GM12878 (cell line): ENCODE measurements around the gene HK1. TPM values are rescaled to one million over a fixed set of nuclear protein-coding genes. Genes with fewer than 3 reads are reported as not detected.

ENCODE experiments used
- ATAC-seq: fragments of 200-7000 bp; cut with Tn5 transposase; 3 replicates; pipeline ENCODE4 v1.9.1; 2020; ENCODE audit warnings: mild to moderate bottlenecking, moderate library complexity
- BruUV-seq: library from RNA; stranded (reverse); fragments of 400-500 nt; replicated peaks from 2 replicates; lab custom pipeline; 2021; lab: Mats Ljungman, UMichigan
- CTCF ChIA-PET: fragments of 300-600 bp; sonication (Branson Sonifier 250); formaldehyde crosslinking; extraction: SDS; loops from one replicate; lab custom pipeline; 2021; ENCODE audit warnings: inconsistent platforms; lab: Yijun Ruan, JAX
- POLR2A ChIA-PET: fragments of 350-600 bp; formaldehyde crosslinking; extraction: SDS; loops from one replicate; lab custom pipeline; 2021; ENCODE audit warnings: inconsistent platforms; lab: Charles Lee
- RAD21 ChIA-PET: fragments of 300-600 bp; sonication (Branson Sonifier 250); formaldehyde crosslinking; loops from one replicate; lab custom pipeline; 2023; ENCODE audit warnings: antibody characterized with exemption; ENCODE audit not compliant: unreplicated experiment; lab: Charles Lee
- SMC1A ChIA-PET: fragments of 300-600 bp; sonication (Branson Sonifier 250); formaldehyde crosslinking; loops from one replicate; lab custom pipeline; 2023; ENCODE audit not compliant: unreplicated experiment, uncharacterized antibody; lab: Charles Lee
- DNase-seq: peaks from one replicate; pipeline ENCODE4 v3.0.0-alpha.2; 2011; ENCODE audit warnings: low read depth, low spot score
- FAIRE-seq: peaks from 3 replicates; lab custom pipeline; 2011; peaks lifted over from hg19 to GRCh38; lab: Jason Lieb, UNC
- H2AFZ ChIP-seq: 2 replicates; pipeline ENCODE4 v1.6.0; 2011; ENCODE audit warnings: low read depth, low read length, control low read depth; ENCODE audit not compliant: control insufficient read depth
- H3K27ac ChIP-seq: 2 replicates; pipeline ENCODE4 v1.5.1; 2011; ENCODE audit warnings: control low read depth; ENCODE audit not compliant: control insufficient read depth, insufficient read depth
- H3K27me3 ChIP-seq, 2 experiments: replicated peaks in 1 of 2; 2 replicates each; pipeline versions ENCODE4 v1.6.0 to v1.6.1; 2011; ENCODE audit warnings: low read length in 1 of 2; ENCODE audit not compliant: control insufficient read depth in 2 of 2, insufficient read depth in 2 of 2
- H3K36me3 ChIP-seq, 2 experiments: 2 replicates each; pipeline ENCODE4 v1.5.1; 2011; ENCODE audit warnings: low read length in 1 of 2; ENCODE audit not compliant: control insufficient read depth in 2 of 2, insufficient read depth in 2 of 2
- H3K4me1 ChIP-seq: 2 replicates; pipeline ENCODE4 v1.6.1; 2011; ENCODE audit warnings: mild to moderate bottlenecking, low read length, moderate library complexity, mixed read lengths; ENCODE audit not compliant: control insufficient read depth, insufficient read depth
- H3K4me2 ChIP-seq: 2 replicates; pipeline ENCODE4 v1.6.0; 2011; ENCODE audit warnings: control low read depth; ENCODE audit not compliant: control insufficient read depth, insufficient read depth
- H3K4me3 ChIP-seq: fragments of 200-600 bp; sonication (generic); 2 replicates; pipeline ENCODE4 v1.5.1; 2016
- H3K79me2 ChIP-seq: 2 replicates; pipeline ENCODE4 v1.6.0; 2011; ENCODE audit warnings: low read length; ENCODE audit not compliant: control insufficient read depth, insufficient read depth
- H3K9ac ChIP-seq: 2 replicates; pipeline ENCODE4 v1.8.0; 2011; ENCODE audit warnings: low read length, control low read depth, mixed read lengths; ENCODE audit not compliant: control insufficient read depth, insufficient read depth
- H3K9me3 ChIP-seq: replicated peaks from 3 replicates; pipeline ENCODE4 v1.5.1; 2011; ENCODE audit warnings: mild to moderate bottlenecking, low read length; ENCODE audit not compliant: control insufficient read depth, insufficient read depth
- H4K20me1 ChIP-seq: 2 replicates; pipeline ENCODE4 v1.6.0; 2011; ENCODE audit not compliant: control insufficient read depth, insufficient read depth
- CEBPB ChIP-seq, 2 experiments: fragments of 150-350 bp in 1 of 2; IDR thresholded peaks; 2 replicates each; pipeline ENCODE4 v1.6.1; 2012 to 2014; ENCODE audit warnings: low read depth in 2 of 2, low read length in 2 of 2, borderline replicate concordance in 1 of 2, inconsistent platforms in 1 of 2
- CREM ChIP-seq: IDR thresholded peaks from 2 replicates; pipeline ENCODE4 v1.6.1; 2014; ENCODE audit warnings: antibody characterized with exemption, low read depth
- EP300 ChIP-seq, 2 experiments: fragments of 150-350 bp in 1 of 2; IDR thresholded peaks; 2 replicates each; pipeline ENCODE4 v1.6.1; 2011 to 2012; ENCODE audit warnings: low read depth in 2 of 2, low read length in 2 of 2, borderline replicate concordance in 1 of 2, improper control_type of control experiment in 1 of 2, inconsistent platforms in 1 of 2; ENCODE audit not compliant: control insufficient read depth in 1 of 2
- MEF2A ChIP-seq: IDR thresholded peaks from 2 replicates; pipeline ENCODE4 v1.6.1; 2011; ENCODE audit warnings: low read depth, mild to moderate bottlenecking, low read length, moderate library complexity; ENCODE audit not compliant: insufficient read depth
- MYB ChIP-seq: fragments of 150-350 bp; IDR thresholded peaks from 2 replicates; pipeline ENCODE4 v1.6.1; 2014; ENCODE audit warnings: mild to moderate bottlenecking, low read depth, low read length, borderline replicate concordance
- STAT1 ChIP-seq: fragments of 450-650 bp; conservative IDR thresholded peaks from 2 replicates; pipeline ENCODE4 v1.6.1; 2014; ENCODE audit warnings: antibody characterized with exemption, mild to moderate bottlenecking
- TCF12 ChIP-seq: IDR thresholded peaks from 2 replicates; pipeline ENCODE4 v1.6.1; 2011; ENCODE audit warnings: low read depth, mild to moderate bottlenecking, low read length
- WGBS: methylation state at CpG from one replicate; pipeline ENCODE4 v1.1.6; 2016; ENCODE audit warnings: low lambda C conversion rate; ENCODE audit not compliant: insufficient replicate concordance, insufficient coverage; ENCODE audit errors: missing lambda C conversion rate; 5-methylcytosine and 5-hydroxymethylcytosine counted together
- in situ Hi-C: fragments of 300-500 bp; cut with MboI; formaldehyde crosslinking; loops from 9 replicates; pipeline ENCODE4 v1.14.3; 2018; ENCODE audit warnings: mixed read lengths
- intact Hi-C: fragments of 100-400 bp; cut with micrococcal nuclease; formaldehyde crosslinking; loops from one replicate; pipeline ENCODE4 v1.14.2; 2022; ENCODE audit not compliant: unreplicated experiment
- polyA plus RNA-seq, 11 experiments: library from polyadenylated mRNA; depleted of rRNA in 4 of 11; unstranded in 6 of 11; stranded (reverse) in 5 of 11; fragments of >200 nt; fragmentation: Nextera tagmentation in 4 of 11; fragmentation: Illumina TruSeq in 1 of 11; extraction: Ambion mirVana in 4 of 11; extraction: Trizol in 1 of 11; gene quantifications; 1 replicate in 1 of 11; 2 replicates in 10 of 11; pipeline versions ENCODE4 v1.2.1 to v1.2.3, GENCODE V29; 2011 to 2016; ENCODE audit warnings: inconsistent platforms in 2 of 11, missing spikeins in 2 of 11, low read depth in 1 of 11
- total RNA-seq, 4 experiments: library from RNA; depleted of rRNA in 3 of 4; stranded (reverse); fragments of >200 nt in 3 of 4; fragmentation: Illumina TruSeq in 1 of 4; extraction: Trizol in 1 of 4; gene quantifications; 2 replicates each; pipeline versions ENCODE4 v1.2.1 to v1.2.3, GENCODE V29; 2013 to 2021
- TF ChIP-seq, protein P1 (sequence below): fragments of 450-650 bp; formaldehyde crosslinking; IDR thresholded peaks from 2 replicates; pipeline ENCODE4 v1.4.0; 2022; ENCODE audit warnings: mild to moderate bottlenecking, moderate library complexity
- TF ChIP-seq, protein P2 (sequence below): fragments of 450-650 bp; IDR thresholded peaks from 2 replicates; pipeline ENCODE4 v1.6.1; 2017; ENCODE audit warnings: mild to moderate bottlenecking, low read depth, inconsistent platforms; ENCODE audit not compliant: poor library complexity, severe bottlenecking
- TF ChIP-seq, protein P3 (sequence below): IDR thresholded peaks from 2 replicates; pipeline ENCODE4 v1.6.1; 2012; ENCODE audit warnings: low read length, inconsistent platforms

HK1 gene
- total and polyA plus RNA-seq, 10 of the 15 experiments (the other 5 are each of a cell fraction or from before 2014, with no cell fraction given) = 3.4 to 77.3 (median 46.6) TPM

DNA sequence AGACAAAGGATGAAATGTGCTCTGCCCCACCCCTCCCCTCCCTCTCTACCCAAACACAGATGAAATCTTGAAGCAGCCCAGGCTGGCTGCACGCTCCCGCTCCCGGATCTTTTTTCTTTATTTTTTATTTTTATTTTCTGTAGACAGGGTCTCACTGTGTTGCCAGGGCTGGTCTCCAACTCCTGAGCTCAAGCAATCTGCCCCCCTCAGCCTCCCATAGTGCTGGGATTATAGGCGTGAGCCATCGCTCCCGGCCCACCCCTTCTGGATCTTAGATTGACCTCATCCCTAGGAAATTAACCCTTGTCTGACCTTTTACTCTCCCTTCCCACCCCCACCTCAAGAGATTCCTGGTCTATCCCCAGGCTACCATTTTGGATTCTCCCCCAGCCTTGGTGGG, 124.1 kb downstream of the HK1 start:
- SMC1A ChIA-PET = no interaction called here
- POLR2A ChIA-PET = no interaction called here
- RAD21 ChIA-PET = no interaction called here
- peaks cover 6 to 7% of the 10 kb centered on the region in 2 experiments; a peak in 3 of 4 replicates for H3K36me3 ChIP-seq
- no peak overlapping the region for H3K4me3 ChIP-seq
- 100% methylated on average over 6 of the region's 6 CpGs for WGBS
- DNase-seq (no peak), ATAC-seq (no peak), FAIRE-seq (no peak)
- no peak overlapping the region for H3K4me2 ChIP-seq
- no peaks in the 10 kb centered on the region for H3K4me1 ChIP-seq
- CTCF ChIA-PET = interaction anchor here (2.0 to 2.5 kb wide), 2 partner anchors 10 to 163 kb away, joined by 7 to 9 read pairs; no protein-coding TSS in a partner anchor
- intact Hi-C loops (no loop called here), in situ Hi-C loops (loop anchor here (5.0 to 10.0 kb wide), 2 partner anchors 170 to 408 kb away; no protein-coding TSS in a partner anchor)
- H3K9me3 ChIP-seq = no peaks in the 10 kb centered on the region
- no peak overlapping the region for H3K27ac ChIP-seq
- BruUV-seq = no TSS peak
- no peaks in the 10 kb centered on the region for H4K20me1 ChIP-seq
- no peak for TF ChIP-seq CEBPB (IDR thresholded peaks at IDR 0.05; ENCODE audit: borderline replicate concordance in 1 of 2, low read depth in 2 of 2, low read length in 2 of 2)
- no peak for TF ChIP-seq MEF2A
- TF ChIP-seq TCF12 = no peak
- no peak for TF ChIP-seq STAT1
- TF ChIP-seq, protein P1, sequence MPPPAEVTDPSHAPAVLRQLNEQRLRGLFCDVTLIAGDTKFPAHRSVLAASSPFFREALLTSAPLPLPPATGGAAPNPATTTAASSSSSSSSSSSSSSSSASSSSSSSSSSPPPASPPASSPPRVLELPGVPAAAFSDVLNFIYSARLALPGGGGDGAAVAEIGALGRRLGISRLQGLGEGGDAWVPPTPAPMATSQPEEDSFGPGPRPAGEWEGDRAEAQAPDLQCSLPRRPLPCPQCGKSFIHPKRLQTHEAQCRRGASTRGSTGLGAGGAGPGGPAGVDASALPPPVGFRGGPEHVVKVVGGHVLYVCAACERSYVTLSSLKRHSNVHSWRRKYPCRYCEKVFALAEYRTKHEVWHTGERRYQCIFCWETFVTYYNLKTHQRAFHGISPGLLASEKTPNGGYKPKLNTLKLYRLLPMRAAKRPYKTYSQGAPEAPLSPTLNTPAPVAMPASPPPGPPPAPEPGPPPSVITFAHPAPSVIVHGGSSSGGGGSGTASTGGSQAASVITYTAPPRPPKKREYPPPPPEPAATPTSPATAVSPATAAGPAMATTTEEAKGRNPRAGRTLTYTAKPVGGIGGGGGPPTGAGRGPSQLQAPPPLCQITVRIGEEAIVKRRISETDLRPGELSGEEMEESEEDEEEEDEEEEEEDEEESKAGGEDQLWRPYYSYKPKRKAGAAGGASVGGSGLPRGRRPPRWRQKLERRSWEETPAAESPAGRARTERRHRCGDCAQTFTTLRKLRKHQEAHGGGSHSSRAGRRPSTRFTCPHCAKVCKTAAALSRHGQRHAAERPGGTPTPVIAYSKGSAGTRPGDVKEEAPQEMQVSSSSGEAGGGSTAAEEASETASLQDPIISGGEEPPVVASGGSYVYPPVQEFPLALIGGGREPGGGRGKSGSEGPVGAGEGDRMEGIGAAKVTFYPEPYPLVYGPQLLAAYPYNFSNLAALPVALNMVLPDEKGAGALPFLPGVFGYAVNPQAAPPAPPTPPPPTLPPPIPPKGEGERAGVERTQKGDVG = no peak
- no peak for TF ChIP-seq EP300 (IDR thresholded peaks at IDR 0.05; ENCODE audit: borderline replicate concordance in 1 of 2, control insufficient read depth in 1 of 2, low read depth in 2 of 2, low read length in 2 of 2)
- TF ChIP-seq, protein P2, sequence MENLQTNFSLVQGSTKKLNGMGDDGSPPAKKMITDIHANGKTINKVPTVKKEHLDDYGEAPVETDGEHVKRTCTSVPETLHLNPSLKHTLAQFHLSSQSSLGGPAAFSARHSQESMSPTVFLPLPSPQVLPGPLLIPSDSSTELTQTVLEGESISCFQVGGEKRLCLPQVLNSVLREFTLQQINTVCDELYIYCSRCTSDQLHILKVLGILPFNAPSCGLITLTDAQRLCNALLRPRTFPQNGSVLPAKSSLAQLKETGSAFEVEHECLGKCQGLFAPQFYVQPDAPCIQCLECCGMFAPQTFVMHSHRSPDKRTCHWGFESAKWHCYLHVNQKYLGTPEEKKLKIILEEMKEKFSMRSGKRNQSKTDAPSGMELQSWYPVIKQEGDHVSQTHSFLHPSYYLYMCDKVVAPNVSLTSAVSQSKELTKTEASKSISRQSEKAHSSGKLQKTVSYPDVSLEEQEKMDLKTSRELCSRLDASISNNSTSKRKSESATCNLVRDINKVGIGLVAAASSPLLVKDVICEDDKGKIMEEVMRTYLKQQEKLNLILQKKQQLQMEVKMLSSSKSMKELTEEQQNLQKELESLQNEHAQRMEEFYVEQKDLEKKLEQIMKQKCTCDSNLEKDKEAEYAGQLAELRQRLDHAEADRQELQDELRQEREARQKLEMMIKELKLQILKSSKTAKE = no peak
- TF ChIP-seq CREM = no peak
- no peak for TF ChIP-seq MYB
- TF ChIP-seq, protein P3, sequence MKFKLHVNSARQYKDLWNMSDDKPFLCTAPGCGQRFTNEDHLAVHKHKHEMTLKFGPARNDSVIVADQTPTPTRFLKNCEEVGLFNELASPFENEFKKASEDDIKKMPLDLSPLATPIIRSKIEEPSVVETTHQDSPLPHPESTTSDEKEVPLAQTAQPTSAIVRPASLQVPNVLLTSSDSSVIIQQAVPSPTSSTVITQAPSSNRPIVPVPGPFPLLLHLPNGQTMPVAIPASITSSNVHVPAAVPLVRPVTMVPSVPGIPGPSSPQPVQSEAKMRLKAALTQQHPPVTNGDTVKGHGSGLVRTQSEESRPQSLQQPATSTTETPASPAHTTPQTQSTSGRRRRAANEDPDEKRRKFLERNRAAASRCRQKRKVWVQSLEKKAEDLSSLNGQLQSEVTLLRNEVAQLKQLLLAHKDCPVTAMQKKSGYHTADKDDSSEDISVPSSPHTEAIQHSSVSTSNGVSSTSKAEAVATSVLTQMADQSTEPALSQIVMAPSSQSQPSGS = no peak
- TF ChIP-seq, all 136 proteins: peak for 0
- Histone ChIP-seq H3K9ac (no peak overlapping the region), H3K79me2 (no peaks in the 10 kb centered on the region), H2AFZ (no peak overlapping the region), H3K27me3 (no peaks in the 10 kb centered on the region)
